ENCODE measurements around the gene CAMTA1. TPM values are rescaled to one million over a fixed set of nuclear protein-coding genes. Genes with fewer than 3 reads are reported as not detected.
"Not testable (repeated sequence)": the region's sequence is repeated elsewhere in the genome, so short reads cannot be mapped to it uniquely, and the experiment has no call there.

The CAMTA1 gene
- total RNA-seq, 2 experiments from 2014 or later = 43.9 to 73.3 TPM

GRCh38 chr1:7707527-7707926 lies 922.3 kb downstream of the CAMTA1 start:
- POLR2A ChIA-PET = no interaction called here
- CTCF ChIA-PET (ENCODE audit: unreplicated experiment) = no interaction called here
- H3K9me3 ChIP-seq (ENCODE audit: low read length) = no peaks in the 10 kb centered on the region
- H4K20me1 ChIP-seq (ENCODE audit: insufficient read depth, low read length) = no peaks in the 10 kb centered on the region
- H3K4me1 ChIP-seq (ENCODE audit: insufficient read depth, low read length, poor library complexity, severe bottlenecking) = no peaks in the 10 kb centered on the region
- no peak overlapping the region for H3K4me3 ChIP-seq (ENCODE audit: low read depth, low read length, poor library complexity, severe bottlenecking)
- H2AFZ ChIP-seq (ENCODE audit: low read length) = no peak overlapping the region
- H3K4me2 ChIP-seq (ENCODE audit: low read length) = no peak overlapping the region
- no peak overlapping the region for H3K27ac ChIP-seq (ENCODE audit: low read depth, low read length, poor library complexity, severe bottlenecking)
- no peak for DNase-seq (ENCODE audit: low spot score)
- no peaks in the 10 kb centered on the region for H3K9me2 ChIP-seq (ENCODE audit: insufficient read depth, low read length)
- H3K36me3 ChIP-seq (ENCODE audit: insufficient read depth, low read length) = no peaks in the 10 kb centered on the region
- no peaks in the 10 kb centered on the region for H3K79me2 ChIP-seq (ENCODE audit: insufficient read depth, low read depth, low read length)
- BruUV-seq (replicated peaks) = no TSS peak
- TF ChIP-seq EZH2phosphoT487 (IDR thresholded peaks at IDR 0.05; ENCODE audit: borderline replicate concordance, low read depth, low read length) (no peak), CTCF (conservative IDR thresholded peaks at IDR 0.05; ENCODE audit: low read length) (no peak)
- intact Hi-C loops (cut with micrococcal nuclease; ENCODE audit: unreplicated experiment) = no loop called here

GRCh38 chr1:7708065-7708464 lies 922.8 kb downstream of the CAMTA1 start:
- H3K4me2 ChIP-seq (ENCODE audit: low read length); H2AFZ ChIP-seq (ENCODE audit: low read length); H3K36me3 ChIP-seq (ENCODE audit: insufficient read depth, low read length); H3K4me3 ChIP-seq (ENCODE audit: low read depth, low read length, poor library complexity, severe bottlenecking); H3K4me1 ChIP-seq (ENCODE audit: insufficient read depth, low read length, poor library complexity, severe bottlenecking); H3K79me2 ChIP-seq (ENCODE audit: insufficient read depth, low read depth, low read length); H4K20me1 ChIP-seq (ENCODE audit: insufficient read depth, low read length); DNase-seq (ENCODE audit: low spot score); POLR2A ChIA-PET; H3K27ac ChIP-seq (ENCODE audit: low read depth, low read length, poor library complexity, severe bottlenecking); H3K9me3 ChIP-seq (ENCODE audit: low read length); CTCF ChIA-PET (ENCODE audit: unreplicated experiment); intact Hi-C loops (cut with micrococcal nuclease; ENCODE audit: unreplicated experiment); BruUV-seq (replicated peaks); H3K9me2 ChIP-seq (ENCODE audit: insufficient read depth, low read length): not testable (repeated sequence)

GRCh38 chr1:7710859-7711258 lies 925.6 kb downstream of the CAMTA1 start:
- H3K36me3 ChIP-seq (ENCODE audit: insufficient read depth, low read length) = no peaks in the 10 kb centered on the region
- no peaks in the 10 kb centered on the region for H3K79me2 ChIP-seq (ENCODE audit: insufficient read depth, low read depth, low read length)
- H3K4me2 ChIP-seq (ENCODE audit: low read length) = no peak overlapping the region
- no peak overlapping the region for H3K27ac ChIP-seq (ENCODE audit: low read depth, low read length, poor library complexity, severe bottlenecking)
- no TSS peak for BruUV-seq (replicated peaks)
- ChIA-PET POLR2A (no interaction called here), CTCF (ENCODE audit: unreplicated experiment) (interaction anchor here (0.6 kb wide), 1 partner anchor 16 kb away, joined by 3 read pairs; no protein-coding TSS in a partner anchor)
- no peak overlapping the region for H2AFZ ChIP-seq (ENCODE audit: low read length)
- no peaks in the 10 kb centered on the region for H3K9me2 ChIP-seq (ENCODE audit: insufficient read depth, low read length)
- H3K4me3 ChIP-seq (ENCODE audit: low read depth, low read length, poor library complexity, severe bottlenecking) = no peak overlapping the region
- no peaks in the 10 kb centered on the region for H3K4me1 ChIP-seq (ENCODE audit: insufficient read depth, low read length, poor library complexity, severe bottlenecking)
- intact Hi-C loops (cut with micrococcal nuclease; ENCODE audit: unreplicated experiment) = no loop called here
- H4K20me1 ChIP-seq (ENCODE audit: insufficient read depth, low read length) = no peaks in the 10 kb centered on the region
- no peak for TF ChIP-seq EZH2phosphoT487 (IDR thresholded peaks at IDR 0.05; ENCODE audit: borderline replicate concordance, low read depth, low read length)
- no peak for TF ChIP-seq CTCF (conservative IDR thresholded peaks at IDR 0.05; ENCODE audit: low read length)
- no peak for DNase-seq (ENCODE audit: low spot score)
- no peaks in the 10 kb centered on the region for H3K9me3 ChIP-seq (ENCODE audit: low read length)
